ENCODE measurements around the gene FBXW11. TPM values are rescaled to one million over a fixed set of nuclear protein-coding genes. Genes with fewer than 3 reads are reported as not detected.

FBXW11 gene
- polyA plus RNA-seq, 5 donors, result 44.7 to 58.4 (median 53.4) TPM

GRCh38 chr5:171842777-171843328 is 163.6 kb downstream of the FBXW11 start:
- DNase-seq, result no peak

- DNase-seq, result no peak
These were observed 164.3 kb downstream of the FBXW11 start for GRCh38 chr5:171841984-171842776.

GRCh38 chr5:171840711-171841522 is 165.5 kb downstream of the FBXW11 start:
- DNase-seq, result no peak

GRCh38 chr5:171840066-171840465 is 166.4 kb downstream of the FBXW11 start:
- no peak for DNase-seq

GRCh38 chr5:171839112-171839511 is 167.3 kb downstream of the FBXW11 start:
- no peak for DNase-seq

- no peak for DNase-seq
These were observed 168.4 kb downstream of the FBXW11 start for GRCh38 chr5:171838066-171838465.

- DNase-seq, result no peak
These were observed 168.9 kb downstream of the FBXW11 start for GRCh38 chr5:171837522-171837921.

- DNase-seq, result no peak
These were observed 171.4 kb downstream of the FBXW11 start for GRCh38 chr5:171835066-171835465.

- no peak for DNase-seq
These were observed 172.0 kb downstream of the FBXW11 start for GRCh38 chr5:171834461-171834860.

- no peak for DNase-seq
These were observed 173.7 kb downstream of the FBXW11 start for GRCh38 chr5:171832775-171833174.

- no peak for DNase-seq
These were observed 175.8 kb downstream of the FBXW11 start for GRCh38 chr5:171830686-171831085.

- DNase-seq, result no peak
These were observed 179.3 kb downstream of the FBXW11 start for GRCh38 chr5:171827162-171827561.

GRCh38 chr5:171826132-171826531 is 180.3 kb downstream of the FBXW11 start:
- no peak for DNase-seq

GRCh38 chr5:171825051-171825450 is 181.4 kb downstream of the FBXW11 start:
- DNase-seq, result no peak

GRCh38 chr5:171823269-171823668 is 183.2 kb downstream of the FBXW11 start:
- no peak for DNase-seq

- DNase-seq, result no peak
These were observed 185.2 kb downstream of the FBXW11 start for GRCh38 chr5:171821286-171821685.

GRCh38 chr5:171820561-171820960 is 185.9 kb downstream of the FBXW11 start:
- no peak for DNase-seq

- DNase-seq, result no peak
These were observed 189.8 kb downstream of the FBXW11 start for GRCh38 chr5:171816666-171817065.

- no peak for DNase-seq
These were observed 192.5 kb downstream of the FBXW11 start for GRCh38 chr5:171813813-171814490.

- no peak for DNase-seq
These were observed 193.2 kb downstream of the FBXW11 start for GRCh38 chr5:171813270-171813669.
